Body of pancreas (tissue), 4 donors: ENCODE measurements around the gene UBE2E1. TPM values are rescaled to one million over a fixed set of nuclear protein-coding genes. Genes with fewer than 3 reads are reported as not detected.

Experiments used
- ATAC-seq: fragments of 150-250 bp; one replicate; pipeline ENCODE4 v1.9.1; 2016
- DNase-seq, 4 donors: peaks; one replicate each; pipeline ENCODE4 v3.0.0-alpha.2; 2019
- H3K27ac ChIP-seq, 4 donors: fragments of 200-600 bp; sonication (generic); 1 replicate in 3 of 4; 2 replicates in 1 of 4; pipeline versions ENCODE4 v1.5.1 to v1.6.1; 2016 to 2019; ENCODE audit warnings: mild to moderate bottlenecking in 1 of 4, mixed read lengths in 1 of 4, moderate library complexity in 1 of 4
- H3K27me3 ChIP-seq, 2 donors: fragments of 200-600 bp; sonication (generic); one replicate each; pipeline ENCODE4 v1.6.0; 2016; ENCODE audit warnings: mild to moderate bottlenecking in 1 of 2
- H3K36me3 ChIP-seq, 2 donors: fragments of 200-600 bp; sonication (generic); replicated peaks in 1 of 2; 2 replicates each; pipeline ENCODE4 v1.5.1; 2016; ENCODE audit warnings: low read depth in 2 of 2; ENCODE audit not compliant: insufficient read depth in 1 of 2
- H3K4me1 ChIP-seq: fragments of 200-600 bp; sonication (generic); one replicate; pipeline ENCODE4 v1.6.0; 2016
- H3K4me3 ChIP-seq, 2 donors: fragments of 200-600 bp; sonication (generic); 1 replicate in 1 of 2; 2 replicates in 1 of 2; pipeline ENCODE4 v1.5.1; 2016 to 2019
- H3K9me3 ChIP-seq, 3 donors: fragments of 200-600 bp; sonication (generic); 1 replicate in 2 of 3; 2 replicates in 1 of 3; pipeline ENCODE4 v1.5.1; 2016
- CTCF ChIP-seq, 7 experiments: fragments of 450-650 bp in 4 of 7; fragments of 200-600 bp in 3 of 7; sonication (generic) in 3 of 7; IDR thresholded peaks; one replicate each; pipeline ENCODE4 v1.5.1; 2016 to 2019; ENCODE audit warnings: antibody characterized with exemption in 7 of 7
- POLR2A ChIP-seq, 3 donors: fragments of 450-650 bp; IDR thresholded peaks; one replicate each; pipeline ENCODE4 v1.6.1; 2016; ENCODE audit warnings: antibody characterized with exemption in 3 of 3, mild to moderate bottlenecking in 2 of 3
- WGBS, 2 donors: methylation state at CpG; one replicate each; pipeline ENCODE4 v1.1.5; 2017; 5-methylcytosine and 5-hydroxymethylcytosine counted together
- intact Hi-C: fragments of 100-400 bp; cut with DNase I; formaldehyde crosslinking; loops from one replicate; pipeline ENCODE4 v1.15.1; 2023
- total RNA-seq, 2 donors: library from RNA; depleted of rRNA; stranded (reverse); fragments of >200 nt; gene quantifications; one replicate each; pipeline ENCODE4 v1.1.0, GENCODE V29; 2016

UBE2E1 gene
- total RNA-seq, 2 donors from 2014 or later: 21.1 to 30.9 TPM

DNA sequence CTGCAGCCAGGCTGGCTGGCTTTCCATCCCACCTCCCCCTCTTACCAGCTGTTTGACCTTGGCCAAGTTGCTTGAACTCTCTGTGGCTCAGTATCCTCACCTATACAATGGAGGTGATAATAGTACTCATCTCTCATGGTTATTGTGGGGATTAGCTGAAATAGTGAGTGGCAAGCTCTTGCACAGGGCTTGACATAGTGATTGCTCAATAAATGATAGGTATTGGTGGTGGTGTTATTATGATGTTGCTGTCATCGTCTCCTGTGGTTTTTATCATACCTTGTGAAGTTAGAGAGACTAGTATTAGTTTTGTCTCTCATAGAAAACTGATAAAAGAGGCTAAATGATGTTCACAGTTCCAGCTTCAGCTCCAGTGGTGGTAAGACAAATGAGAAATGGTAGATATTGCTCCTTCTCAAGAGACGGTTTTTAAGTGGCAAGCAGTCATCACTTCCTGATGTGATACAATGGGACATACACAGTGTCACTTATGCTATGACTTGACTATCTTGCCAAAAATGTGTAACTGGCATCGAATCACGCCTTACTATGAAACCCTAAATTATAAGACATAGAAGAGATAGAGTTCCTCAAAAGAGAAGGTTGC is 12.1 kb upstream of the UBE2E1 start:
- H3K9me3 ChIP-seq: no peaks in the 10 kb centered on the region
- no peak overlapping the region for H3K4me3 ChIP-seq
- ATAC-seq: no peak
- H3K36me3 ChIP-seq: no peaks in the 10 kb centered on the region
- WGBS, 2 donors: 86 to 90% methylated on average over 4 of the region's 4 CpGs
- TF ChIP-seq POLR2A (IDR thresholded peaks at IDR 0.05): no peak
- no peaks in the 10 kb centered on the region for H3K27me3 ChIP-seq
- DNase-seq: no peak
- no peak overlapping the region for H3K27ac ChIP-seq
- intact Hi-C loops: no loop called here
- no peaks in the 10 kb centered on the region for H3K4me1 ChIP-seq

DNA sequence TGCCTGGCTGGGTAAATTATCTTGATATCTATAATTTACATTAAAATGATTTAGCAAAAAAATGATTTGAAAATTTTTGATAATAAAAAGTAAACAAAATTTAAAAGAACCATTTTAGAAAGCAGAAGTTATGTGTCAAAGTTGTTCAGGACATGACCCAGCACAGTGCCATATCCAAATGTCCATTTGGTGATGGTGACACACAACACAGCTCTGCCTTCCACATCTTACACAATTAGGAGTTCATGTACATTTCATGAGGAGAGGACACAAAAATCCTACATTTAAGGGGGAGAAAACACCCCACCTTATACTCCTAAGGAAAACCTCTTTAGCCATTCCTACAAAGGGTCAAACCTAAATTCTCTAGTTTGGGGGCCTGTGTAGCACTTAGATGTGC is 10.7 kb upstream of the UBE2E1 start:
- Histone ChIP-seq H3K9me3 (no peaks in the 10 kb centered on the region), H3K4me1 (no peaks in the 10 kb centered on the region), H3K27me3 (no peaks in the 10 kb centered on the region), H3K4me3 (no peak overlapping the region), H3K27ac (no peak overlapping the region), H3K36me3 (no peaks in the 10 kb centered on the region)
- no peak for TF ChIP-seq CTCF (IDR thresholded peaks at IDR 0.05)
- DNase-seq (no peak), ATAC-seq (no peak)
- intact Hi-C loops: no loop called here

- no peak for TF ChIP-seq POLR2A (IDR thresholded peaks at IDR 0.05)
- no peak for TF ChIP-seq CTCF (IDR thresholded peaks at IDR 0.05)
Observed at GRCh38 chr3:23796518-23796917, 9.2 kb upstream of the UBE2E1 start.

GRCh38 chr3:23797491-23797890 is 8.3 kb upstream of the UBE2E1 start:
- no peaks in the 10 kb centered on the region for H3K9me3 ChIP-seq
- no peak overlapping the region for H3K27ac ChIP-seq
- no peaks in the 10 kb centered on the region for H3K27me3 ChIP-seq
- intact Hi-C loops: no loop called here
- DNase-seq (no peak), ATAC-seq (no peak)
- whole genome bisulfite sequencing, 2 donors: 64 to 70% methylated on average over 4 of the region's 4 CpGs
- TF ChIP-seq POLR2A (IDR thresholded peaks at IDR 0.05): no peak
- no peak for TF ChIP-seq CTCF (IDR thresholded peaks at IDR 0.05)
- H3K4me1 ChIP-seq: no peaks in the 10 kb centered on the region
- H3K36me3 ChIP-seq: no peaks in the 10 kb centered on the region
- no peak overlapping the region for H3K4me3 ChIP-seq

More at GRCh38 chr3:23796518-23796917, 9.2 kb upstream of the UBE2E1 start:
- 53 to 66% methylated on average over 2 of the region's 2 CpGs for WGBS, 2 donors
- H3K27ac ChIP-seq: no peak overlapping the region
- no peaks in the 10 kb centered on the region for H3K36me3 ChIP-seq
- no peak overlapping the region for H3K4me3 ChIP-seq
- intact Hi-C loops: no loop called here
- H3K9me3 ChIP-seq: no peaks in the 10 kb centered on the region
- no peaks in the 10 kb centered on the region for H3K4me1 ChIP-seq
- no peaks in the 10 kb centered on the region for H3K27me3 ChIP-seq
- DNase-seq (no peak), ATAC-seq (no peak)

GRCh38 chr3:23798456-23798855 is 7.3 kb upstream of the UBE2E1 start:
- 77 to 85% methylated on average over 5 of the region's 5 CpGs for WGBS, 2 donors
- no peak overlapping the region for H3K27ac ChIP-seq
- no peak for ATAC-seq
- no peaks in the 10 kb centered on the region for H3K27me3 ChIP-seq
- no peaks in the 10 kb centered on the region for H3K4me1 ChIP-seq
- H3K4me3 ChIP-seq: no peak overlapping the region
- TF ChIP-seq POLR2A (IDR thresholded peaks at IDR 0.05): no peak
- TF ChIP-seq CTCF (IDR thresholded peaks at IDR 0.05): no peak
- intact Hi-C loops: no loop called here
- H3K36me3 ChIP-seq: no peaks in the 10 kb centered on the region
- no peaks in the 10 kb centered on the region for H3K9me3 ChIP-seq
- DNase-seq: no peak
